Peyer's patch (tissue), 4 donors: ENCODE results near the gene SMYD2. TPM values are rescaled to one million over a fixed set of nuclear protein-coding genes. Genes with fewer than 3 reads are reported as not detected.

Source experiments
- DNase-seq, 3 donors: peaks; one replicate each; pipeline ENCODE4 v3.0.0-alpha.2; 2017 to 2019
- H3K27ac ChIP-seq, 4 donors: fragments of 200-600 bp; sonication (generic); one replicate each; pipeline ENCODE4 v1.5.1; 2016 to 2019
- H3K27me3 ChIP-seq, 2 donors: fragments of 200-600 bp; sonication (generic); one replicate each; pipeline ENCODE4 v1.5.1; 2019
- H3K36me3 ChIP-seq, 3 donors: fragments of 200-600 bp; sonication (generic); one replicate each; pipeline ENCODE4 v1.5.1; 2016 to 2019
- H3K4me1 ChIP-seq, 4 donors: fragments of 200-600 bp; sonication (generic); one replicate each; pipeline ENCODE4 v1.5.1; 2016 to 2019
- H3K4me3 ChIP-seq, 4 donors: fragments of 200-600 bp; sonication (generic); 1 replicate in 3 of 4; 2 replicates in 1 of 4; pipeline ENCODE4 v1.5.1; 2016 to 2019; ENCODE audit warnings: mild to moderate bottlenecking in 1 of 4
- H3K9me3 ChIP-seq, 4 donors: fragments of 200-600 bp; sonication (generic); one replicate each; pipeline ENCODE4 v1.5.1; 2016 to 2019; ENCODE audit warnings: mild to moderate bottlenecking in 1 of 4
- CTCF ChIP-seq, 6 experiments: fragments of 450-650 bp in 4 of 6; fragments of 200-600 bp in 2 of 6; sonication (generic) in 1 of 6; IDR thresholded peaks; one replicate each; pipeline ENCODE4 v1.5.1; 2017 to 2019; ENCODE audit warnings: antibody characterized with exemption in 6 of 6, mild to moderate bottlenecking in 3 of 6, moderate library complexity in 1 of 6
- POLR2A ChIP-seq, 2 donors: fragments of 450-650 bp; IDR thresholded peaks; one replicate each; pipeline ENCODE4 v1.5.1; 2017; ENCODE audit warnings: antibody characterized with exemption in 2 of 2, mild to moderate bottlenecking in 2 of 2, moderate library complexity in 2 of 2
- total RNA-seq, 4 donors: library from RNA; depleted of rRNA; stranded (reverse); fragments of >200 nt; gene quantifications; one replicate each; pipeline ENCODE4 v1.1.0, GENCODE V29; 2016

Gene SMYD2
- total RNA-seq, 4 donors from 2014 or later = 13.2 to 40.1 (median 25.1) TPM

GRCh38 chr1:214377485-214377884, 96.5 kb downstream of the SMYD2 start:
- Histone ChIP-seq H3K36me3 (no peaks in the 10 kb centered on the region), H3K4me3 (no peak overlapping the region), H3K4me1 (no peaks in the 10 kb centered on the region), H3K27me3 (no peaks in the 10 kb centered on the region), H3K27ac (no peak overlapping the region), H3K9me3 (no peaks in the 10 kb centered on the region)
- DNase-seq = no peak
- TF ChIP-seq CTCF (IDR thresholded peaks at IDR 0.05) (no peak), POLR2A (IDR thresholded peaks at IDR 0.05) (no peak)

- Histone ChIP-seq H3K9me3 (no peaks in the 10 kb centered on the region), H3K27ac (no peak overlapping the region), H3K36me3 (no peaks in the 10 kb centered on the region), H3K4me3 (no peak overlapping the region), H3K27me3 (no peaks in the 10 kb centered on the region), H3K4me1 (no peaks in the 10 kb centered on the region)
- no peak for DNase-seq
- TF ChIP-seq POLR2A (IDR thresholded peaks at IDR 0.05) (no peak), CTCF (IDR thresholded peaks at IDR 0.05) (no peak)
Observed at GRCh38 chr1:214377886-214378285, 96.9 kb downstream of the SMYD2 start.

GRCh38 chr1:214378492-214378891, 97.5 kb downstream of the SMYD2 start:
- H3K27ac ChIP-seq = no peak overlapping the region
- no peaks in the 10 kb centered on the region for H3K27me3 ChIP-seq
- H3K4me1 ChIP-seq = no peaks in the 10 kb centered on the region
- no peaks in the 10 kb centered on the region for H3K9me3 ChIP-seq
- DNase-seq = no peak
- no peak overlapping the region for H3K4me3 ChIP-seq
- TF ChIP-seq POLR2A (IDR thresholded peaks at IDR 0.05) (no peak), CTCF (IDR thresholded peaks at IDR 0.05) (no peak)
- peaks cover 0 to 5% (median 0%) of the 10 kb centered on the region in 3 donors for H3K36me3 ChIP-seq

GRCh38 chr1:214379236-214379970, 98.4 kb downstream of the SMYD2 start:
- DNase-seq = no peak
- H3K27ac ChIP-seq = no peak overlapping the region
- H3K27me3 ChIP-seq = no peaks in the 10 kb centered on the region
- H3K36me3 ChIP-seq = peaks cover 0 to 11% (median 0%) of the 10 kb centered on the region in 3 donors
- TF ChIP-seq POLR2A (IDR thresholded peaks at IDR 0.05) (no peak), CTCF (IDR thresholded peaks at IDR 0.05) (no peak)
- no peaks in the 10 kb centered on the region for H3K4me1 ChIP-seq
- H3K4me3 ChIP-seq = no peak overlapping the region
- H3K9me3 ChIP-seq = no peaks in the 10 kb centered on the region

GRCh38 chr1:214380396-214380795, 99.4 kb downstream of the SMYD2 start:
- Histone ChIP-seq H3K27me3 (no peaks in the 10 kb centered on the region), H3K27ac (no peak overlapping the region), H3K4me1 (no peaks in the 10 kb centered on the region), H3K36me3 (peaks cover 0 to 11% (median 0%) of the 10 kb centered on the region in 3 donors), H3K9me3 (no peaks in the 10 kb centered on the region), H3K4me3 (no peak overlapping the region)
- no peak for DNase-seq
- TF ChIP-seq POLR2A (IDR thresholded peaks at IDR 0.05) (no peak), CTCF (IDR thresholded peaks at IDR 0.05) (no peak)
